Measurements from ENCODE around the gene KRT77.

Gene KRT77

GRCh38 chr12:52691076-52691840 lies 12.1 kb downstream of the KRT77 start:
- DNase-seq = peak; percentile 33

GRCh38 chr12:52690351-52691075 lies 12.8 kb downstream of the KRT77 start:
- DNase-seq = no peak

GRCh38 chr12:52689936-52690335 lies 13.4 kb downstream of the KRT77 start:
- no peak for DNase-seq

GRCh38 chr12:52689239-52689638 lies 14.1 kb downstream of the KRT77 start:
- DNase-seq = no peak

GRCh38 chr12:52688481-52688880 lies 14.8 kb downstream of the KRT77 start:
- no peak for DNase-seq

- peak; percentile 15 for DNase-seq
Observed at GRCh38 chr12:52687497-52688385, 15.6 kb downstream of the KRT77 start.

GRCh38 chr12:52686756-52687487 lies 16.4 kb downstream of the KRT77 start:
- peak; percentile 7 for DNase-seq

GRCh38 chr12:52686063-52686462 lies 17.3 kb downstream of the KRT77 start:
- DNase-seq = no peak

- no peak for DNase-seq
Observed at GRCh38 chr12:52685406-52685890, 17.9 kb downstream of the KRT77 start.

- no peak for DNase-seq
Observed at GRCh38 chr12:52684431-52684830, 18.9 kb downstream of the KRT77 start.

- no peak for DNase-seq
Observed at GRCh38 chr12:52683575-52684300, 19.6 kb downstream of the KRT77 start.

GRCh38 chr12:52682938-52683574 lies 20.3 kb downstream of the KRT77 start:
- DNase-seq = no peak

- no peak for DNase-seq
Observed at GRCh38 chr12:52682381-52682660, 21.0 kb downstream of the KRT77 start.

- no peak for DNase-seq
Observed at GRCh38 chr12:52681526-52682380, 21.6 kb downstream of the KRT77 start.

GRCh38 chr12:52680363-52680762 lies 23.0 kb downstream of the KRT77 start, which contains the start of gene KRT1:
Gene KRT1 (minus strand): TSS chr12:52680407. CDS start chr12:52680348, 59 bp downstream.
- no peak for DNase-seq

GRCh38 chr12:52679875-52680274 lies 23.4 kb downstream of the KRT77 start:
- no peak for DNase-seq

GRCh38 chr12:52677671-52678070 lies 25.7 kb downstream of the KRT77 start:
- no peak for DNase-seq

- no peak for DNase-seq
Observed at GRCh38 chr12:52677126-52677525, 26.2 kb downstream of the KRT77 start.

- DNase-seq = no peak
Observed at GRCh38 chr12:52676163-52676562, 27.2 kb downstream of the KRT77 start.

GRCh38 chr12:52675301-52675701 lies 28.0 kb downstream of the KRT77 start:
- no peak for DNase-seq

- DNase-seq = no peak
Observed at GRCh38 chr12:52674433-52674775, 28.9 kb downstream of the KRT77 start.

Data from NCI-H510A (cell line).